Right lobe of liver (tissue), 6 donors: ENCODE results near the gene PGM1. TPM values are rescaled to one million over a fixed set of nuclear protein-coding genes. Genes with fewer than 3 reads are reported as not detected.

ENCODE experiments used
- ATAC-seq, 4 donors: fragments of 200-7000 bp; cut with Tn5 transposase; one replicate each; pipeline ENCODE4 v1.9.1; 2020; ENCODE audit warnings: mild to moderate bottlenecking in 4 of 4, moderate library complexity in 4 of 4
- DNase-seq, 3 donors: peaks; one replicate each; pipeline ENCODE4 v3.0.0-alpha.2; 2020
- H3K27ac ChIP-seq, 3 donors: fragments of 200-600 bp; one replicate each; pipeline ENCODE4 v1.8.0; 2022
- H3K27me3 ChIP-seq, 2 donors: fragments of 200-600 bp; one replicate each; pipeline ENCODE4 v1.8.0; 2022
- H3K36me3 ChIP-seq, 4 donors: fragments of 200-600 bp; sonication (generic) in 1 of 4; one replicate each; pipeline versions ENCODE4 v1.5.1 to v1.8.0; 2017 to 2022; ENCODE audit warnings: control low read depth in 1 of 4
- H3K4me1 ChIP-seq, 4 donors: fragments of 200-600 bp; sonication (generic) in 1 of 4; one replicate each; pipeline versions ENCODE4 v1.5.1 to v1.8.0; 2017 to 2022; ENCODE audit warnings: control low read depth in 1 of 4
- H3K4me3 ChIP-seq, 3 donors: fragments of 200-600 bp; one replicate each; pipeline ENCODE4 v1.8.0; 2022
- H3K9me3 ChIP-seq, 4 donors: fragments of 200-600 bp; sonication (generic) in 1 of 4; one replicate each; pipeline versions ENCODE4 v1.5.1 to v1.8.0; 2017 to 2022; ENCODE audit warnings: control low read depth in 1 of 4
- POLR2A ChIP-seq: fragments of 450-650 bp; IDR thresholded peaks from one replicate; pipeline ENCODE4 v1.6.1; 2017; ENCODE audit warnings: antibody characterized with exemption, mild to moderate bottlenecking
- WGBS: methylation state at CpG from one replicate; pipeline ENCODE4 v1.1.6; 2018; ENCODE audit warnings: low coverage, low lambda C conversion rate; ENCODE audit not compliant: insufficient coverage; ENCODE audit errors: missing lambda C conversion rate; 5-methylcytosine and 5-hydroxymethylcytosine counted together
- intact Hi-C, 2 donors: fragments of 100-400 bp; cut with DNase I; formaldehyde crosslinking; loops; one replicate each; pipeline versions ENCODE4 v1.11.2 to v1.14.1; 2022
- total RNA-seq, 6 experiments: library from RNA; depleted of rRNA in 2 of 6; stranded (reverse); fragments of >200 nt in 2 of 6; fragmentation: NEBNext Ultra II Directional in 3 of 6; extraction: Animal tissue kit (Norgen Biotek cat#: 25700) in 3 of 6; gene quantifications; one replicate each; pipeline versions ENCODE4 v1.1.0 to v1.2.4, GENCODE V29; 2016 to 2023
- TF ChIP-seq, protein P1 (sequence below), 4 donors: fragments of 200-600 bp in 3 of 4; fragments of 450-650 bp in 1 of 4; IDR thresholded peaks; one replicate each; pipeline versions ENCODE4 v1.5.1 to v1.8.0; 2016 to 2022; ENCODE audit warnings: antibody characterized with exemption in 4 of 4, mild to moderate bottlenecking in 2 of 4
- donor health status: DM: no; HTN: yes; CAD: no.
- donor health status: DM: no; HTN: no; CAD: no.
- donor health status: DM: no; HTN: no; CAD: no.
- donor health status: DM: no; HTN: yes; CAD: no.
- donor health status: DM: no; HTN: yes; CAD: no.

Gene PGM1
- total RNA-seq, 6 experiments from 2014 or later, result 127 to 220 (median 157) TPM

DNA sequence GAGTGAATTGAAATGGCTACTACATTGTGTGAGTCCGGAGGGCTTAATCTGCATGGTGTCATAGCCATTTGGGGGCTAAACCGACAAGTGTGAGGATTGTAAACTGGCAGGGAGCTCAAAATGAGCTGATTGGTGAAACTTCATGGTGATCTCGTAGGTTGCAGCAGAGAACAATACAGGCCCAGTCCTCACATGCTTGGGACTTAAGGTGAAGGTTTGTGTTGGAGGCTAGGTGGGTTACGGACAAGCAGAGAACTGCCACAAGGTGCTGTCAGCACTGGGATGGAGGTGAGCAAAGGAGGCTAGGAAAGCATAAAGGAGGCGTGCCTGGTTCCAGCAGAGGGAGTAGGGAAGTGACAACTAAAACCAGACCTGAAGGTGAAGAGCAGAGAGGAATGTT, 9.4 kb downstream of the PGM1 start:
- intact Hi-C loops, result no loop called here
- no peak for DNase-seq
- Histone ChIP-seq H3K36me3 (no peaks in the 10 kb centered on the region), H3K4me1 (peaks cover 0 to 85% (median 30%) of the 10 kb centered on the region in 4 donors), H3K27me3 (no peaks in the 10 kb centered on the region), H3K9me3 (no peaks in the 10 kb centered on the region), H3K27ac (peak overlapping the region in 2 of 3 donors; percentile 12 to 82), H3K4me3 (no peak overlapping the region)
- WGBS, result 61% methylated on average over 5 of the region's 5 CpGs
- TF ChIP-seq, protein P1, sequence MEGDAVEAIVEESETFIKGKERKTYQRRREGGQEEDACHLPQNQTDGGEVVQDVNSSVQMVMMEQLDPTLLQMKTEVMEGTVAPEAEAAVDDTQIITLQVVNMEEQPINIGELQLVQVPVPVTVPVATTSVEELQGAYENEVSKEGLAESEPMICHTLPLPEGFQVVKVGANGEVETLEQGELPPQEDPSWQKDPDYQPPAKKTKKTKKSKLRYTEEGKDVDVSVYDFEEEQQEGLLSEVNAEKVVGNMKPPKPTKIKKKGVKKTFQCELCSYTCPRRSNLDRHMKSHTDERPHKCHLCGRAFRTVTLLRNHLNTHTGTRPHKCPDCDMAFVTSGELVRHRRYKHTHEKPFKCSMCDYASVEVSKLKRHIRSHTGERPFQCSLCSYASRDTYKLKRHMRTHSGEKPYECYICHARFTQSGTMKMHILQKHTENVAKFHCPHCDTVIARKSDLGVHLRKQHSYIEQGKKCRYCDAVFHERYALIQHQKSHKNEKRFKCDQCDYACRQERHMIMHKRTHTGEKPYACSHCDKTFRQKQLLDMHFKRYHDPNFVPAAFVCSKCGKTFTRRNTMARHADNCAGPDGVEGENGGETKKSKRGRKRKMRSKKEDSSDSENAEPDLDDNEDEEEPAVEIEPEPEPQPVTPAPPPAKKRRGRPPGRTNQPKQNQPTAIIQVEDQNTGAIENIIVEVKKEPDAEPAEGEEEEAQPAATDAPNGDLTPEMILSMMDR (IDR thresholded peaks at IDR 0.05), result no peak
- no peak for TF ChIP-seq POLR2A
- ATAC-seq, result no peak

DNA sequence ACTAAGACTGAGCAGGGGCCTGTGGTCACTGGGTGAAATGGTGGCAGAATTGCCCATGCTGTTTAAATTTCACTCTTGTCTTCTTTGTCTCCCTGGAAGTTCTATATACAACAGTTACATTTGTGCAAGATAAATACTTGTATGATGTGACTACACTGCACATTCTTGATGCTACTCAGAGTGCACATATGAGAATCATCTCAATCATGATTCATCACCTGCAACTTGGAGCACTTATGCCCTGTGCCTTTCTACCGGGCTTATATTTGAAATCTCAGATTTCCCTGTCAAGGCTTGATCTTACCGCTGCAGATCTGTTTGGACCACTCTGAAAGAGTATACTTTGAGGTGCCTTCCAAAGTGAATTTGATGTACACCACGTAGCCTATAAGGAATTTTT, 10.6 kb downstream of the PGM1 start:
- peak overlapping the region in 1 of 3 donors; percentile 82 for H3K27ac ChIP-seq
- H3K27me3 ChIP-seq, result no peaks in the 10 kb centered on the region
- intact Hi-C loops, result no loop called here
- TF ChIP-seq, protein P1 (IDR thresholded peaks at IDR 0.05), result no peak
- TF ChIP-seq POLR2A, result no peak
- no peak for ATAC-seq
- DNase-seq, result no peak
- peaks cover 0 to 95% (median 30%) of the 10 kb centered on the region in 4 donors for H3K4me1 ChIP-seq
- H3K4me3 ChIP-seq, result no peak overlapping the region
- WGBS, result 100% methylated on average over 3 of the region's 3 CpGs
- no peaks in the 10 kb centered on the region for H3K9me3 ChIP-seq
- no peaks in the 10 kb centered on the region for H3K36me3 ChIP-seq

DNA sequence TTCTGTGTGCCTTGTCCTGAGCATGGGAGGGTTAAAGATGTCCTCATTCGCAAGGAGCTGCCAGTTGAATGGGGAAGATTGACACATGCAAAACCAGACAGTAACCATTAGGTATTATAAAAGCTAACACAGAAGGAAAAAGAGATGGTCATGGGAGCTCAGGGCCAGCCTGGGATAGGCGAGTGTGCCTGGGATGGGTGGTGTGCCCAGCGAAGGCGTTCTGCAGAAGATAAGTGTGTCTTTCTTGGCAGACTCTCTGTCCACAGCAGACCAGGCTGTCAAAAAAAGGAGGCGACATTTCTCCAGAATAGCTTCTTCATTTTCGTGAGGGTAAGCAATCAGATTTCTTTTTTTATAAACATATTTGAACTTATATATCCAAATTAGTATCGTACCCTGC, 14.1 kb downstream of the PGM1 start:
- WGBS, result 98% methylated on average over 7 of the region's 7 CpGs
- ATAC-seq, result no peak
- TF ChIP-seq, protein P1 (IDR thresholded peaks at IDR 0.05), result no peak
- no peak for TF ChIP-seq POLR2A
- H3K9me3 ChIP-seq, result no peaks in the 10 kb centered on the region
- H3K36me3 ChIP-seq, result no peaks in the 10 kb centered on the region
- no peak overlapping the region for H3K4me3 ChIP-seq
- no peak for DNase-seq
- no peaks in the 10 kb centered on the region for H3K27me3 ChIP-seq
- peaks cover 0 to 97% (median 29%) of the 10 kb centered on the region in 4 donors for H3K4me1 ChIP-seq
- intact Hi-C loops, result no loop called here
- H3K27ac ChIP-seq, result no peak overlapping the region

DNA sequence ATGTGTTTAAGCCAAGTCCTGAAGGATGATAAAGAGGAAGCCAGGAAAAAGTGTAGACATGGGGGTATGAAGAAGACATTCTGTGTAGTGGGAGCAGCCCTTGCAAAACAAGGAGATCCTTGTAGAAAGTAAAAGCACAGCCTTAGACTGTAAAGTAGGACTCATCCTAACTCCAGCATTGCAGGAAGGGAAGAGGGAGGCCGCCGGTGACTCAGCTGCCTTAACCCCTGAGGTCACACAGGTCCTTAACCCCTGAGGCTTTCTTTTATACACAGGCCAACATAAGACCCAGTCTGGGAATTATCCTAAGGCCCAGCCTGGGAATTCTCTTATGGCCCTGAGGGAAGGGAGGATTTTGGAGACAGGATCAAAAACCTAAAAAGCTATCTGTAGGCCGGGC, 18.0 kb downstream of the PGM1 start:
- peaks cover 0 to 76% (median 19%) of the 10 kb centered on the region in 4 donors for H3K4me1 ChIP-seq
- ATAC-seq (peak; percentile 8 to 70 (median 21)), DNase-seq (peak in 1 of 3 donors; percentile 29)
- peak overlapping the region in 1 of 3 donors; percentile 45 for H3K27ac ChIP-seq
- intact Hi-C loops, result loop anchor here in 1 of 2 donors (10.0 kb wide), 1 partner anchor 634 kb away; no protein-coding TSS in a partner anchor
- no peak overlapping the region for H3K4me3 ChIP-seq
- WGBS, result 33% methylated on average over 3 of the region's 3 CpGs
- H3K36me3 ChIP-seq, result no peaks in the 10 kb centered on the region
- no peaks in the 10 kb centered on the region for H3K27me3 ChIP-seq
- no peak for TF ChIP-seq POLR2A
- TF ChIP-seq, protein P1 (IDR thresholded peaks at IDR 0.05), result no peak
- H3K9me3 ChIP-seq, result no peaks in the 10 kb centered on the region
